ENCODE measurements around the gene STAU1. TPM values are rescaled to one million over a fixed set of nuclear protein-coding genes. Genes with fewer than 3 reads are reported as not detected.

Gene STAU1
- total and polyA plus RNA-seq, 2 of the 13 experiments (the other 11 are each of a cell fraction or from before 2014, with no cell fraction given) = 119 to 133 TPM

DNA sequence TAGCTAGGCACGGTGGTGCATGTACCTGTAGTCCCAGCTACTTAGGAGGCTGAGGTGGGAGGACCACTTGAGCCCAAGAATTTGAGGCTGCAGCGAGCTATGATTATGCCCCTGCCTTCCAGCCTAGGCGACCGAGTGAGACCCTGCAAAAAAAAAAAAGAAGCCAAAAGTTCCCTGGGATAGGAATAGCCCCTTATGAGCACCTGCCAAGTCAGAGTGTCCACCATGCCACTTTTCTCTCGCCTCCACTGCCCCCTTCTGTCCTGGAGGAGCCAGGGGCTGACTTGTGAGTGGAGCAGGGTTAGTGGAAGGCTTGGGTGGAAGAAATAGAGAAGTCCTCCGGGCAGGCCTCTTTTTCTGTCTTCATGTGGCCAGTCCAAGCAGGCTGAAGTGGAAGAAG, 18.9 kb upstream of the STAU1 start (continued):
- TF ChIP-seq, protein P1, sequence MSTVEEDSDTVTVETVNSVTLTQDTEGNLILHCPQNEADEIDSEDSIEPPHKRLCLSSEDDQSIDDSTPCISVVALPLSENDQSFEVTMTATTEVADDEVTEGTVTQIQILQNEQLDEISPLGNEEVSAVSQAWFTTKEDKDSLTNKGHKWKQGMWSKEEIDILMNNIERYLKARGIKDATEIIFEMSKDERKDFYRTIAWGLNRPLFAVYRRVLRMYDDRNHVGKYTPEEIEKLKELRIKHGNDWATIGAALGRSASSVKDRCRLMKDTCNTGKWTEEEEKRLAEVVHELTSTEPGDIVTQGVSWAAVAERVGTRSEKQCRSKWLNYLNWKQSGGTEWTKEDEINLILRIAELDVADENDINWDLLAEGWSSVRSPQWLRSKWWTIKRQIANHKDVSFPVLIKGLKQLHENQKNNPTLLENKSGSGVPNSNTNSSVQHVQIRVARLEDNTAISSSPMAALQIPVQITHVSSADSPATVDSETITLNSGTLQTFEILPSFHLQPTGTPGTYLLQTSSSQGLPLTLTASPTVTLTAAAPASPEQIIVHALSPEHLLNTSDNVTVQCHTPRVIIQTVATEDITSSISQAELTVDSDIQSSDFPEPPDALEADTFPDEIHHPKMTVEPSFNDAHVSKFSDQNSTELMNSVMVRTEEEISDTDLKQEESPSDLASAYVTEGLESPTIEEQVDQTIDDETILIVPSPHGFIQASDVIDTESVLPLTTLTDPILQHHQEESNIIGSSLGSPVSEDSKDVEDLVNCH (CRISPR knock-in tag; IDR thresholded peaks at IDR 0.05) = no peak
- TF ChIP-seq, protein P2, sequence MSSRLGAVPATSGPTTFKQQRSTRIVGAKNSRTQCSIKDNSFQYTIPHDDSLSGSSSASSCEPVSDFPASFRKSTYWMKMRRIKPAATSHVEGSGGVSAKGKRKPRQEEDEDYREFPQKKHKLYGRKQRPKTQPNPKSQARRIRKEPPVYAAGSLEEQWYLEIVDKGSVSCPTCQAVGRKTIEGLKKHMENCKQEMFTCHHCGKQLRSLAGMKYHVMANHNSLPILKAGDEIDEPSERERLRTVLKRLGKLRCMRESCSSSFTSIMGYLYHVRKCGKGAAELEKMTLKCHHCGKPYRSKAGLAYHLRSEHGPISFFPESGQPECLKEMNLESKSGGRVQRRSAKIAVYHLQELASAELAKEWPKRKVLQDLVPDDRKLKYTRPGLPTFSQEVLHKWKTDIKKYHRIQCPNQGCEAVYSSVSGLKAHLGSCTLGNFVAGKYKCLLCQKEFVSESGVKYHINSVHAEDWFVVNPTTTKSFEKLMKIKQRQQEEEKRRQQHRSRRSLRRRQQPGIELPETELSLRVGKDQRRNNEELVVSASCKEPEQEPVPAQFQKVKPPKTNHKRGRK (CRISPR knock-in tag; IDR thresholded peaks at IDR 0.05) = no peak
- TF ChIP-seq ZNF577 (CRISPR knock-in tag; IDR thresholded peaks at IDR 0.05; ENCODE audit: borderline replicate concordance, low read depth) = no peak
- TF ChIP-seq, protein P3, sequence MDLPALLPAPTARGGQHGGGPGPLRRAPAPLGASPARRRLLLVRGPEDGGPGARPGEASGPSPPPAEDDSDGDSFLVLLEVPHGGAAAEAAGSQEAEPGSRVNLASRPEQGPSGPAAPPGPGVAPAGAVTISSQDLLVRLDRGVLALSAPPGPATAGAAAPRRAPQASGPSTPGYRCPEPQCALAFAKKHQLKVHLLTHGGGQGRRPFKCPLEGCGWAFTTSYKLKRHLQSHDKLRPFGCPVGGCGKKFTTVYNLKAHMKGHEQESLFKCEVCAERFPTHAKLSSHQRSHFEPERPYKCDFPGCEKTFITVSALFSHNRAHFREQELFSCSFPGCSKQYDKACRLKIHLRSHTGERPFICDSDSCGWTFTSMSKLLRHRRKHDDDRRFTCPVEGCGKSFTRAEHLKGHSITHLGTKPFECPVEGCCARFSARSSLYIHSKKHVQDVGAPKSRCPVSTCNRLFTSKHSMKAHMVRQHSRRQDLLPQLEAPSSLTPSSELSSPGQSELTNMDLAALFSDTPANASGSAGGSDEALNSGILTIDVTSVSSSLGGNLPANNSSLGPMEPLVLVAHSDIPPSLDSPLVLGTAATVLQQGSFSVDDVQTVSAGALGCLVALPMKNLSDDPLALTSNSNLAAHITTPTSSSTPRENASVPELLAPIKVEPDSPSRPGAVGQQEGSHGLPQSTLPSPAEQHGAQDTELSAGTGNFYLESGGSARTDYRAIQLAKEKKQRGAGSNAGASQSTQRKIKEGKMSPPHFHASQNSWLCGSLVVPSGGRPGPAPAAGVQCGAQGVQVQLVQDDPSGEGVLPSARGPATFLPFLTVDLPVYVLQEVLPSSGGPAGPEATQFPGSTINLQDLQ (CRISPR knock-in tag; IDR thresholded peaks at IDR 0.05) = no peak
- no peak for TF ChIP-seq ZNF121 (CRISPR knock-in tag; IDR thresholded peaks at IDR 0.05)
- TF ChIP-seq, protein P4, sequence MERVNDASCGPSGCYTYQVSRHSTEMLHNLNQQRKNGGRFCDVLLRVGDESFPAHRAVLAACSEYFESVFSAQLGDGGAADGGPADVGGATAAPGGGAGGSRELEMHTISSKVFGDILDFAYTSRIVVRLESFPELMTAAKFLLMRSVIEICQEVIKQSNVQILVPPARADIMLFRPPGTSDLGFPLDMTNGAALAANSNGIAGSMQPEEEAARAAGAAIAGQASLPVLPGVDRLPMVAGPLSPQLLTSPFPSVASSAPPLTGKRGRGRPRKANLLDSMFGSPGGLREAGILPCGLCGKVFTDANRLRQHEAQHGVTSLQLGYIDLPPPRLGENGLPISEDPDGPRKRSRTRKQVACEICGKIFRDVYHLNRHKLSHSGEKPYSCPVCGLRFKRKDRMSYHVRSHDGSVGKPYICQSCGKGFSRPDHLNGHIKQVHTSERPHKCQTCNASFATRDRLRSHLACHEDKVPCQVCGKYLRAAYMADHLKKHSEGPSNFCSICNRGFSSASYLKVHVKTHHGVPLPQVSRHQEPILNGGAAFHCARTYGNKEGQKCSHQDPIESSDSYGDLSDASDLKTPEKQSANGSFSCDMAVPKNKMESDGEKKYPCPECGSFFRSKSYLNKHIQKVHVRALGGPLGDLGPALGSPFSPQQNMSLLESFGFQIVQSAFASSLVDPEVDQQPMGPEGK (CRISPR knock-in tag; IDR thresholded peaks at IDR 0.05) = 0 out of 2 replicates have a peak, but pooled peaks have one; percentile 28
- TF ChIP-seq ZNF672 (CRISPR knock-in tag; IDR thresholded peaks at IDR 0.05) = no peak
- TF ChIP-seq, protein P5, sequence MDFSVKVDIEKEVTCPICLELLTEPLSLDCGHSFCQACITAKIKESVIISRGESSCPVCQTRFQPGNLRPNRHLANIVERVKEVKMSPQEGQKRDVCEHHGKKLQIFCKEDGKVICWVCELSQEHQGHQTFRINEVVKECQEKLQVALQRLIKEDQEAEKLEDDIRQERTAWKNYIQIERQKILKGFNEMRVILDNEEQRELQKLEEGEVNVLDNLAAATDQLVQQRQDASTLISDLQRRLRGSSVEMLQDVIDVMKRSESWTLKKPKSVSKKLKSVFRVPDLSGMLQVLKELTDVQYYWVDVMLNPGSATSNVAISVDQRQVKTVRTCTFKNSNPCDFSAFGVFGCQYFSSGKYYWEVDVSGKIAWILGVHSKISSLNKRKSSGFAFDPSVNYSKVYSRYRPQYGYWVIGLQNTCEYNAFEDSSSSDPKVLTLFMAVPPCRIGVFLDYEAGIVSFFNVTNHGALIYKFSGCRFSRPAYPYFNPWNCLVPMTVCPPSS (IDR thresholded peaks at IDR 0.05) = no peak
- TF ChIP-seq NCOA1 (CRISPR knock-in tag; IDR thresholded peaks at IDR 0.05) = no peak
- no peak for TF ChIP-seq ARID2 (CRISPR knock-in tag; IDR thresholded peaks at IDR 0.05; ENCODE audit: borderline replicate concordance)
- 0 out of 2 replicates have a peak, but pooled peaks have one; percentile 23 for TF ChIP-seq ZNF124 (CRISPR knock-in tag; IDR thresholded peaks at IDR 0.05)
- TF ChIP-seq ZNF780A (CRISPR knock-in tag; IDR thresholded peaks at IDR 0.05) = no peak
- TF ChIP-seq ZNF207 (IDR thresholded peaks at IDR 0.05; ENCODE audit: borderline replicate concordance) = no peak
- no peak for TF ChIP-seq TAF15 (IDR thresholded peaks at IDR 0.05; ENCODE audit: low read depth, low read length, poor library complexity, severe bottlenecking)
- TF ChIP-seq, protein P6, sequence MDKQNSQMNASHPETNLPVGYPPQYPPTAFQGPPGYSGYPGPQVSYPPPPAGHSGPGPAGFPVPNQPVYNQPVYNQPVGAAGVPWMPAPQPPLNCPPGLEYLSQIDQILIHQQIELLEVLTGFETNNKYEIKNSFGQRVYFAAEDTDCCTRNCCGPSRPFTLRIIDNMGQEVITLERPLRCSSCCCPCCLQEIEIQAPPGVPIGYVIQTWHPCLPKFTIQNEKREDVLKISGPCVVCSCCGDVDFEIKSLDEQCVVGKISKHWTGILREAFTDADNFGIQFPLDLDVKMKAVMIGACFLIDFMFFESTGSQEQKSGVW (CRISPR knock-in tag; IDR thresholded peaks at IDR 0.05; ENCODE audit: borderline replicate concordance) = 0 out of 2 replicates have a peak, but pooled peaks have one; percentile 32
- no peak for TF ChIP-seq GLMP (CRISPR knock-in tag; IDR thresholded peaks at IDR 0.05; ENCODE audit: borderline replicate concordance)
- TF ChIP-seq ISL2 (CRISPR knock-in tag; IDR thresholded peaks at IDR 0.05) = peak; percentile 28; the same call in 1 of the 2 replicates
